HepG2 (cell line): ENCODE measurements around the gene TMEM107. TPM values are rescaled to one million over a fixed set of nuclear protein-coding genes. Genes with fewer than 3 reads are reported as not detected.

Experiments used
- ATAC-seq: fragments of 200-7000 bp; cut with Tn5 transposase; 3 replicates; pipeline ENCODE4 v1.9.1; 2020; ENCODE audit warnings: mild to moderate bottlenecking, moderate library complexity
- BruUV-seq: library from RNA; stranded (reverse); fragments of 400-500 nt; replicated peaks from 2 replicates; lab custom pipeline; 2021; lab: Mats Ljungman, UMichigan
- CTCF ChIA-PET: fragments of 300-600 bp; formaldehyde crosslinking; extraction: SDS; loops from one replicate; lab custom pipeline; 2021; ENCODE audit warnings: low total read pairs, inconsistent platforms, low intra/inter-chr PET ratio; lab: Yijun Ruan, JAX
- POLR2A ChIA-PET: fragments of 350-600 bp; sonication (Branson Sonifier 250); formaldehyde crosslinking; loops from one replicate; lab custom pipeline; 2020; ENCODE audit warnings: antibody characterized with exemption, inconsistent platforms; lab: Yijun Ruan, JAX
- DNase-seq: peaks from one replicate; pipeline ENCODE4 v3.0.0-alpha.2; 2015; ENCODE audit warnings: low spot score
- FAIRE-seq: peaks from 3 replicates; lab custom pipeline; 2011; peaks lifted over from hg19 to GRCh38; lab: Jason Lieb, UNC
- H2AFZ ChIP-seq: one replicate; pipeline ENCODE4 v1.6.1; 2011; ENCODE audit warnings: low read length, inconsistent platforms
- H3K27ac ChIP-seq: fragments of 300-600 bp; 3 replicates; pipeline ENCODE4 v1.8.0; 2011; ENCODE audit warnings: mixed run types, mild to moderate bottlenecking, mixed read lengths, low read length, inconsistent platforms; ENCODE audit not compliant: insufficient read depth; ENCODE audit errors: extremely low read length
- H3K27me3 ChIP-seq, 2 experiments: fragments of 200-600 bp in 1 of 2; 2 replicates in 1 of 2; 3 replicates in 1 of 2; pipeline versions ENCODE4 v1.6.0 to v1.8.0; 2011; ENCODE audit warnings: low read length in 2 of 2, mild to moderate bottlenecking in 2 of 2, moderate library complexity in 2 of 2, inconsistent platforms in 1 of 2; ENCODE audit not compliant: insufficient read depth in 2 of 2, control insufficient read depth in 1 of 2
- H3K36me3 ChIP-seq, 2 experiments: fragments of 200-600 bp in 1 of 2; replicated peaks in 1 of 2; 2 replicates in 1 of 2; 3 replicates in 1 of 2; pipeline versions ENCODE4 v1.5.1 to v1.8.0; 2011; ENCODE audit warnings: low read length in 2 of 2, inconsistent platforms in 1 of 2; ENCODE audit not compliant: insufficient read depth in 2 of 2, control insufficient read depth in 1 of 2
- H3K4me1 ChIP-seq: 2 replicates; pipeline ENCODE4 v1.5.1; 2012; ENCODE audit warnings: low read length, inconsistent platforms; ENCODE audit not compliant: insufficient read depth
- H3K4me2 ChIP-seq: 2 replicates; pipeline ENCODE4 v1.6.0; 2011; ENCODE audit warnings: low read depth, low read length, inconsistent platforms
- H3K4me3 ChIP-seq, 3 experiments: fragments of 200-600 bp in 1 of 3; sonication (generic), shearing (Covaris generic) in 1 of 3; replicated peaks in 1 of 3; 2 replicates each; pipeline ENCODE4 v1.5.1; 2011 to 2016; ENCODE audit warnings: low read length in 3 of 3, inconsistent platforms in 2 of 3, low read depth in 2 of 3, mild to moderate bottlenecking in 2 of 3, control low read depth in 1 of 3, mixed read lengths in 1 of 3; ENCODE audit not compliant: insufficient read depth in 1 of 3
- H3K79me2 ChIP-seq: one replicate; pipeline ENCODE4 v1.6.1; 2011; ENCODE audit warnings: low read length, inconsistent platforms; ENCODE audit not compliant: insufficient read depth
- H3K9ac ChIP-seq: 2 replicates; pipeline ENCODE4 v1.6.0; 2011; ENCODE audit warnings: mild to moderate bottlenecking, low read depth, low read length, inconsistent platforms; ENCODE audit not compliant: insufficient read depth
- H3K9me3 ChIP-seq: 2 replicates; pipeline ENCODE4 v1.5.1; 2012; ENCODE audit warnings: mild to moderate bottlenecking, low read length
- H4K20me1 ChIP-seq: 2 replicates; pipeline ENCODE4 v1.6.0; 2011; ENCODE audit warnings: inconsistent platforms, mild to moderate bottlenecking, low read length, moderate library complexity; ENCODE audit not compliant: insufficient read depth
- BORCS8-MEF2B ChIP-seq: sonication (generic); formaldehyde crosslinking; IDR thresholded peaks from 2 replicates; pipeline ENCODE4 v1.8.0; 2022; ENCODE audit warnings: mild to moderate bottlenecking, missing genetic modification reagents
- DNMT3B ChIP-seq: conservative IDR thresholded peaks from 2 replicates; pipeline ENCODE4 v1.6.1; 2016; ENCODE audit warnings: missing biosample characterization, control low read depth
- GFI1 ChIP-seq: sonication (generic); formaldehyde crosslinking; IDR thresholded peaks from 2 replicates; pipeline ENCODE4 v1.5.0; 2020; ENCODE audit warnings: missing genetic modification reagents, mild to moderate bottlenecking, borderline replicate concordance
- HNRNPUL1 ChIP-seq: fragments of 200-400 bp; formaldehyde crosslinking; IDR thresholded peaks from 2 replicates; pipeline ENCODE4 v1.6.1; 2017; ENCODE audit warnings: low read depth, mild to moderate bottlenecking, low read length, moderate library complexity
- HOXA5 ChIP-seq: sonication (generic); formaldehyde crosslinking; IDR thresholded peaks from 2 replicates; pipeline ENCODE4 v1.4.0; 2020; ENCODE audit warnings: missing genetic modification reagents
- IKZF1 ChIP-seq: fragments of 450-650 bp; IDR thresholded peaks from 2 replicates; pipeline ENCODE4 v1.7.1; 2016
- NFYC ChIP-seq: IDR thresholded peaks from 2 replicates; pipeline ENCODE4 v1.6.1; 2016; ENCODE audit warnings: missing genetic modification reagents, missing compliant biosample characterization
- SP1 ChIP-seq, 2 experiments: fragments of 450-650 bp in 1 of 2; sonication (generic) in 1 of 2; formaldehyde crosslinking in 1 of 2; IDR thresholded peaks; 2 replicates each; pipeline versions ENCODE4 v1.4.0 to v1.6.1; 2016 to 2020; ENCODE audit warnings: missing genetic modification reagents in 1 of 2
- ZBED4 ChIP-seq: sonication (generic); formaldehyde crosslinking; IDR thresholded peaks from 2 replicates; pipeline ENCODE4 v1.4.0; 2020; ENCODE audit warnings: missing genetic modification reagents, borderline replicate concordance
- ZBTB44 ChIP-seq: sonication (generic); formaldehyde crosslinking; IDR thresholded peaks from 2 replicates; pipeline ENCODE4 v1.4.0; 2020; ENCODE audit warnings: missing genetic modification reagents
- ZNF317 ChIP-seq: sonication (generic); formaldehyde crosslinking; IDR thresholded peaks from 2 replicates; pipeline ENCODE4 v1.5.0; 2020; ENCODE audit warnings: mild to moderate bottlenecking, missing genetic modification reagents
- ZNF512B ChIP-seq: sonication (generic); formaldehyde crosslinking; IDR thresholded peaks from 2 replicates; pipeline ENCODE4 v1.5.1; 2020; ENCODE audit warnings: missing genetic modification reagents, mild to moderate bottlenecking, borderline replicate concordance
- ZSCAN22 ChIP-seq: sonication (generic); formaldehyde crosslinking; IDR thresholded peaks from 2 replicates; pipeline ENCODE4 v1.4.0; 2020; ENCODE audit warnings: mild to moderate bottlenecking, missing genetic modification reagents
- WGBS: methylation state at CpG from one replicate; pipeline ENCODE4 v1.1.6; 2017; ENCODE audit warnings: low lambda C conversion rate; 5-methylcytosine and 5-hydroxymethylcytosine counted together
- in situ Hi-C: cut with HindIII; loops from 2 replicates; pipeline ENCODE4 v1.10.0; 2017; ENCODE audit warnings: low pct_unique_long_range_greater_than_20kb; ENCODE audit not compliant: extremely low pct_ligation_motif_present
- intact Hi-C: fragments of 100-400 bp; cut with micrococcal nuclease; formaldehyde crosslinking; loops from one replicate; pipeline ENCODE4 v1.10.0; 2022; ENCODE audit not compliant: unreplicated experiment
- polyA plus RNA-seq, 8 experiments: library from polyadenylated mRNA; depleted of rRNA in 3 of 8; stranded (reverse) in 7 of 8; unstranded in 1 of 8; fragments of >200 nt; fragmentation: Illumina TruSeq in 4 of 8; extraction: Trizol in 4 of 8; gene quantifications; 2 replicates each; pipeline versions ENCODE4 v1.2.1 to v1.2.3, GENCODE V29; 2011 to 2016; ENCODE audit warnings: low read depth in 4 of 8, missing spikeins in 1 of 8, mixed read lengths in 1 of 8; ENCODE audit not compliant: insufficient read depth in 1 of 8
- total RNA-seq, 5 experiments: library from RNA; depleted of rRNA; stranded (reverse); fragments of >200 nt; fragmentation: Illumina TruSeq; extraction: Trizol; gene quantifications; 2 replicates each; pipeline ENCODE4 v1.2.3, GENCODE V29; 2016; ENCODE audit warnings: low read depth in 1 of 5
- TF ChIP-seq, protein P1 (sequence below): IDR thresholded peaks from 2 replicates; pipeline ENCODE4 v1.6.1; 2016; ENCODE audit warnings: mild to moderate bottlenecking

Gene TMEM107
- total and polyA plus RNA-seq, 2 of the 13 experiments (the other 11 are each of a cell fraction or from before 2014, with no cell fraction given), result 7.2 to 15.3 TPM

GRCh38 chr17:8144401-8145231 lies 31.6 kb downstream of the TMEM107 start:
- CTCF ChIA-PET, result no interaction called here
- TF ChIP-seq NFYC (CRISPR knock-in tag) (no peak), SP1 (IDR thresholded peaks at IDR 0.05) (no peak), SP1 (CRISPR knock-in tag; IDR thresholded peaks at IDR 0.05) (no peak), ZBED4 (CRISPR knock-in tag) (no peak), ZNF512B (CRISPR knock-in tag) (no peak), DNMT3B (no peak), HNRNPUL1 (no peak), ZBTB44 (CRISPR knock-in tag) (no peak), IKZF1 (no peak), ZNF317 (CRISPR knock-in tag) (no peak), GFI1 (no peak), ZSCAN22 (CRISPR knock-in tag) (no peak), HOXA5 (CRISPR knock-in tag) (no peak), BORCS8-MEF2B (CRISPR knock-in tag) (no peak)
- TF ChIP-seq, protein P1, sequence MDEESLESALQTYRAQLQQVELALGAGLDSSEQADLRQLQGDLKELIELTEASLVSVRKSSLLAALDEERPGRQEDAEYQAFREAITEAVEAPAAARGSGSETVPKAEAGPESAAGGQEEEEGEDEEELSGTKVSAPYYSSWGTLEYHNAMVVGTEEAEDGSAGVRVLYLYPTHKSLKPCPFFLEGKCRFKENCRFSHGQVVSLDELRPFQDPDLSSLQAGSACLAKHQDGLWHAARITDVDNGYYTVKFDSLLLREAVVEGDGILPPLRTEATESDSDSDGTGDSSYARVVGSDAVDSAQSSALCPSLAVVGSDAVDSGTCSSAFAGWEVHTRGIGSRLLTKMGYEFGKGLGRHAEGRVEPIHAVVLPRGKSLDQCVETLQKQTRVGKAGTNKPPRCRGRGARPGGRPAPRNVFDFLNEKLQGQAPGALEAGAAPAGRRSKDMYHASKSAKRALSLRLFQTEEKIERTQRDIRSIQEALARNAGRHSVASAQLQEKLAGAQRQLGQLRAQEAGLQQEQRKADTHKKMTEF (CRISPR knock-in tag), result no peak

More at GRCh38 chr17:8144401-8145231, 31.6 kb downstream of the TMEM107 start:
- intact Hi-C loops, result loop anchor here (5.0 kb wide), 1 partner anchor 478 kb away; no protein-coding TSS in a partner anchor
- POLR2A ChIA-PET, result interaction anchor here (0.7 to 1.0 kb wide), 2 partner anchors 29 to 79 kb away, joined by 3 to 4 read pairs; no protein-coding TSS in a partner anchor
- Histone ChIP-seq H3K4me2 (no peak overlapping the region), H3K27ac (no peak overlapping the region), H4K20me1 (0 out of 2 replicates have a peak, but pooled peaks cover 3% of the 10 kb centered on the region), H3K79me2 (no peaks in the 10 kb centered on the region), H3K27me3 (no peaks in the 10 kb centered on the region), H3K9ac (no peak overlapping the region), H3K9me3 (no peaks in the 10 kb centered on the region), H2AFZ (no peak overlapping the region), H3K4me3 (no peak overlapping the region), H3K4me1 (peaks cover 2% of the 10 kb centered on the region; the same call in 1 of the 2 replicates), H3K36me3 (peaks cover 18 to 42% of the 10 kb centered on the region in 2 experiments; a peak in 4 of 5 replicates)
- DNase-seq, result no peak
- no TSS peak for BruUV-seq
- 97% methylated on average over 6 of the region's 15 CpGs for WGBS
- in situ Hi-C loops, result no loop called here
- no peak for ATAC-seq
- no peak for FAIRE-seq
